HG02870 (cell line): ENCODE data around the gene PSMD1.
"Not testable (repeated sequence)": the region's sequence is repeated elsewhere in the genome, so short reads cannot be mapped to it uniquely, and the experiment has no call there.

Source experiments
- ATAC-seq: cut with Tn5 transposase; IDR thresholded peaks from one replicate; pipeline ENCODE4 v1.9.1; 2021; ENCODE audit warnings: mild to moderate bottlenecking, moderate library complexity; ENCODE audit not compliant: unreplicated experiment

PSMD1 gene

DNA sequence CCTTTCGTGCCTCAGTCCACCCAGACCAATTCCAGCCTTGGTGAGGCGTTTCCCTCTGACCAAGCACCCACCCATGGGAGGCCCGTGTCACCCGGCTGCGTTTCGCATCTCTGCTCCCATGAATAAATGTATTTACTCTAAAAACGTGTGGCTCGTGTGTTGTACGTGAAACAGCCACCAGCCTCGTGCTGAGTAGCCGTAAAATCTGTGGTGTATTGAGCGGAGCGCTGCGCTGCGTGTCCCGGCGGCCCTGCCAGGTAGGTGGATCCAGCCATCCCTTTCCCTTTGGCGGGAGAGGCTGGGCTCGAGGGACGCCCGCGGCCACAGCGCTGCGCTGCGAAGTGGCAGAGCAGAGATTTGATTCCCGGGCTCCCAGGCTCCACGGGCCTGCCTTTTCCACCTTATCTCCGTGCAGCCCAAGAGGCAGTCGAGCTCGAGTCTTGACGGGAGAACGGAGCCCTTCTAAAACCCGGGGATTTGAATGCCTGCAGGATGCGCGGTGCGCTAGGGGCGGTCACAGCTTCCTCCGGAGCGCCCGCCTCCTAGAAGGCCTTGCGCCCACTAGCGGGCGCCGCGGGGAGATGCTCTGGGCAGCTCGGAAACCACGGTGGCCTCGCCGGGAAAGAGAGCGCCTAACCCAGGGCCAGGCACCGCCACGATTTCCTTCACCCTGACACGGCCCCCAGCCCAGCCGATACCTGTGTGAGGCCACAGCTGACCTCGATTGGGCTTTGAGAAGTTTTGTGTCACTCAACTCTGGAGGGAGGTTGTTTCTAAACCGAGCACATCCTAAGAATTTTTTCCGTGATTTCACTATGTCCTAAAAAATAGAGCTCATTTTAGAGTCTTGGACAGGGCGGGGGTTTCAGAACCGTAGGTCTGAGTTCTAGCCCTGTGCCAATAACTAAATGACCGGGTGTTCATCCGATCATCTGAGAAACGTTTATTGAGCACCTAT, 3.9 kb upstream of the PSMD1 start:
- ATAC-seq: peak; percentile 60

DNA sequence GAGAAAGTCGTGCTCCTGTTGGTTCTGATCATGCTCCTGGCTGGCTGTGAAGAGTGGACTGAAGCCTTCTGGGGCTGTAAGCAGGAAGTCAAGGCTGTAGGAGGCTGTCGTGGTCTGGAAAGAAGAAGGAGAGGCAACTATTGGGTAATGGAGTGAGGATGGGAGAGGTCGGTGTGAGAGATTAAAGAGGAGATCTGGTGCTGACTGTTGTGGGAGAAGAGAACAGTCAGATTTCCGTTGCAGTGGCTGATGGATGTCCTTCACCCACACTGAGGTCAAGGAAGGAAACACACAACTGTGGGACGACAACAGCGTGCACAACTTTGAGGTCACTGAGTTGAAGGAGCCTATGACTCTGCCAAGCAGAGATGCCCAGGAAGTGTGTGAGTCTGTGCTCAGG, 2.8 kb upstream of the PSMD1 start:
- ATAC-seq: no peak

DNA sequence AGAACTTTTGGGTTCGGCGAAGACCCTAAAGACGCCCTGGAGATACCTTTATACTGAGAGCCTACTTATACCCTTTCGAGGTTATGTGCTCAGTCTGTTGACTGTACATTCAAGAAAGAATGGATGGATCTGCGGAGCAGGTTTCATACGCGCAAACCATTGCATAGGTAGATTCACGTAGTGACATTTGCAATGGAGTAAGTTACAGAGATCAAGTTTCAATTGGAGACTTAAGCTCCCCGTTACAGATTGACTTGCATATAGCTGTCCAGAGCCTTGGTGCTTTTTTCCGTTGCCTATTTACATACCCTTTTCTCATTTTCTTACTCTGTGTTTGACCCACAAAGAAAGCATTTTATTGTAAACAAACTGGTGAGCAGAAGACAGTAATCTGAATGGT, 923 bp downstream of the PSMD1 start:
- ATAC-seq: no peak

DNA sequence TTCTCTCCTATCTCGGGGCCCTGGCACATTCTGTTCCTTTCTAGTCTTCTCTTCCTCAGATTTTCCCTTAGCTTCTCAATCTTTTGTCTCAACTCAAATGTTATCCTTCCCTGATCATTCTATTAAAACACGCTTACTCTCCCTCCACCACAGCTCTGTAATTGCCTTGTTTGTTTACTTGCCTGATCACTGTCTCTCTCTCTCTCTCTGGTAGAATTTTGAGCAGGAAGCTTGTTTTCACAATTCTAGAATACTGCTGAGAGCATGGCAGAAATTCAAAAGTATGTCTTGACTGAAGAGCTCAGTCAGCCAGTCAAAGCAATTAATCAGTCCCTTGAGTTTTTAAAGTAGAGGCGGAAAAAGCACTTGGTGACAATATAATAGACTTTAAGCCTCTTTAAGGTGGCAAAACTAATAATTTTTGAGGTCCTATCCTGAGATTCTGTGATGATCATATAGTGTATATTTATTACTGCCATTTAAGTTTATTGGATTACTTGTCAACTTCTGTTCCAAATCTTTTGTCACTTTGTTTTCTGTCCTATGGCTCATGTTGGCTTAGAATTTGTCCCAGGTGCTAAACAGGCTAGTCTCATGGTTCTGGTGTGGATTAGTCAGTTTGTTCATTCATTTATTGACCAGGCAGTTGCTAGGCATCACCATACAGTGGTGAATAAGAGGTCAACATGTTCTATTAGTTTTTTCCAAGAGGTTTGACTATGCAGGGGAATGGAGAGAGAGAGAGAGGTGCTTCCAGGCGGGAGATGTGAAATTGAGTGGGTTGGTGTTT, 2.3 kb downstream of the PSMD1 start:
- no peak for ATAC-seq

DNA sequence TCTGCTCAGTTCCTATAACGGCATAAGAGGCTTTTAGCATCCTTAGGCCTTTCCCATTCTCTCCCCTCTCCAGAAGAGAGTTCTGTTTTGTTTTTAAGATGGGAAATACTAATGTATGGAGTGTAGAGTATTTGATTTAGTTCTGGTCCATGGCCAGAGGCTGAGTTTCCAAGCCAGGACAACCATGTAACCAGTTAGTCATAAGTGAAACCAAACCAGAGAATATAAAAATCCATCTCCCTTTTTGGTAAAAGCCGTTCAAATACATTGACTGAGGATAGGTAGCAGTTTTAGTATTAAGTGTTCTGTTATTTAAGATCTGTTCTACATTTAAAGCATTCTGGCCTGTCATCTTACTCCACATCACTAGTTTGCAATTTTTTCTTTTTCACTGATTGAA, 3.1 kb downstream of the PSMD1 start:
- no peak for ATAC-seq

DNA sequence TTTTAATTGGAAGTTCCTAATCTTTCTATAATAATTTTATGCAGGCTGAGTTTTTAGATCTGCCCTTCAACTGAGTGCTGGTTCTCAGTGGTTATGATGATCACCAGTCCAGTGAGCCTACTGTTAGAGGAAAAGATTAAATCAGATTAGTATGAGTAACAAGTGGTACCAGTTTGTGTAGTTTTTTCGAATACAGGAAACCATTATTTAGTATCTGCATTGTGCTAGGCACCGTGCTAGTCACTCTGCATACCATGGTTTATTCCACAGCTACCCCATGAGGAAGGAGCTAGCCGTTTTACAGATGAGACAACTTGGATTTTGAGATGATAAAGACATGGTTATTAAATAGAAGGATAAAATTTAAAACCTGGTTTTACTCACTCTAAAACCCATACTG, 6.1 kb downstream of the PSMD1 start:
- no peak for ATAC-seq

DNA sequence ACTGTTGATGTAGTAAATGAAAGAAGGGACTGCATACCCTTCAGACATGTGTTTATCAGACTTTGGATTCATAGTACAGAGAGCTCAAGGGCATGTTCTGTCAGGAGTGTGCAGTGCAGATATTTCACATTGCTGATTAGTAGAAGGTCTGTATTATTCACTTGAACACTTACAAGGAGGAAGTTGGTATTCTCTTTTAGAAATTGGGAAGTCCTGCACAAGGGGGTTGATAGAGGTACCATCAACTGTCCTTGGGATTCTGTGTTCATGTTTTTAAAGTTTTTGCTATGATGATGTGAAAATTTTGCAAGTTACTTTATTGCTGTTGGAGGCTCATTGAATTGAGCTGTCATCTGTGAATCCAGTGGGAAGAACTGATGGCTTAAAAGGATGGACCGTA, 6.7 kb downstream of the PSMD1 start:
- ATAC-seq: no peak

DNA sequence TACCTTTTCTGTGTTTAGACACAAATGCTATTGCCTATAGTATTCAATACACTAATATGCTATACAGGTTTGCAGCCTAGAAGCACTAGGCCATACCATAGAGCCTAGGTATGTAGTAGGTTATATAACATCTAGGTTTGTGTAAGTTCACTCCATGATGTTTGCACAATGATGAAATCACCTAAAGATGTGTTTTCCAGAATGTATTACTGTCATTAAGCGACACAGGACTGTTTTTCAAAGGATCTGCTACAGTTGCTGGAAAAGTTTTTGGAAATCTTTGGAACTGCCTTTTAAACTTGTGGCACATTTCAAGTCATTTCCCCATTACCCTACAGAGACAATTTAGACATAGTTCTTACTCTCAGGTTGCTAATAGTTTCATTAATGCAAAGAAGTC, 9.3 kb downstream of the PSMD1 start:
- no peak for ATAC-seq

- ATAC-seq: not testable (repeated sequence)
Observed at GRCh38 chr2:231067531-231067930, 10.9 kb downstream of the PSMD1 start.

DNA sequence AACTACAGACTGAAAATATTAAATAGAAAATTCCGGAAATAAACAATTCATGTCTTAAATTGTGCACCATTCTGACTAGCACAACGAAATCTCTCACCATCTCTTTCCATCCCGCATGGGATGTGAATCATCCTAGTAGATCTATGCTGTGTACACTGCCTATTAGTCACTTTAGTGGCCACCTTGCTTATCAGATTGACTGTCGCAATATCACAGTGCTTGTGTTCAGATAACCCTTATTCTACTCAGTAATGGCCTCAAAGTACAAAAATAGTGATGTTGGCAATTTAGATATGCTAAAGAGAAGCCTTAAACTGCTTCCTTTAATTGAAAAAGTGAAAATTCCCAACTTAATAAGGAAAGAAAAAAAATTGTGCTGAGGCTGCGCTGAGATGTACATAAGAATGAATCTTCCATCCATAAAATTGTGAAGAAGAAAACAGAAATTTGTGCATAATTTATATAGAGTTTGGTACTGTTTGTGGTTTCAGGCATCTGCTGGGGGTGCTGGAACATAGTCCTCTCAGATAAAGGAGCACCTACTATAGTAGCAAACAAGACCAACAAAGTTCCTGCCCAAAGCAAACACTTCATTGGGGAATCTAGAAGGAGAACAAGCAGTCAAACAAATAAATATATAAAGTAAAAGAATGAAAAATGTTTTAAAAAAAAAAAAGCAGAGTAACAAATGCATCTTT, 12.0 kb downstream of the PSMD1 start:
- ATAC-seq: no peak

- ATAC-seq: no peak
Observed at GRCh38 chr2:231069379-231070054, 12.8 kb downstream of the PSMD1 start.

DNA sequence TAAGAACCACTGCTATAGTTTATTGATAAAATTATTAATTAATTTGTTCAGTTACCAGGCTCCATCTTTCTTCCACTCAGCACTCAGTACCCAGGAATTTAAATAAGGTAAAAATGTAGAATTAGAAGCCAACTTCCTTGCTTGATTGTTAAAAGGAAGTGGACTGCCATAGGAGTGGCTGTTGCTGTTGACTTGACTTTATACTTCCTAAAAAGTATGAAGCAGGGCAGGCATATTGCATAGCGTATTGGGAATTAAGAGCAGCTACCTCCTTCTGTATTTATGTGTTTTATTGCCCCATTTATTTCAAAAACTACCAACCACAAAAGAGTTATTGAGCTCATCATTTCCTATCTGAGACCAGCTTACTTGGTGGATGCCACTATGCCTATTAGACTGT, 27.9 kb downstream of the PSMD1 start:
- no peak for ATAC-seq

- ATAC-seq: no peak
Observed at GRCh38 chr2:231088754-231089153, 32.1 kb downstream of the PSMD1 start.

DNA sequence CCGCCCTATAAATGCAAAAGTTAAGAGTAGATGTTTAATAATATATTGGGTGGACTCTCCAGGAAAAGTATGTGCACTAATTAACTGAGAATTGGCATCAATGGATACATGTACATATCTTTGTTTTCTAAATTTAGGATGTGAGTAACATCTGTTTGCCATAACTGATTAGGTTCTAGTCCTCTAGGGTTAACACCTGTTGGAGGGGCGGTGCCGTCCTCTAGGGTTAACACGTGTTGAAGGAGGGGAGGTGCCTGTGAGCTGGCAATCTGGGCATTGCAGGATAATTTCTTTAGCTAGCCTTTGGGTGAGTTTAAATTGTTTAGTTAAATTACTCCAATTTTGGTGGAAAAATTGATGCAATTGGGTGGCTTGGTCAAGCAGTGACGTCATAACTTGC, 37.3 kb downstream of the PSMD1 start:
- ATAC-seq: no peak

DNA sequence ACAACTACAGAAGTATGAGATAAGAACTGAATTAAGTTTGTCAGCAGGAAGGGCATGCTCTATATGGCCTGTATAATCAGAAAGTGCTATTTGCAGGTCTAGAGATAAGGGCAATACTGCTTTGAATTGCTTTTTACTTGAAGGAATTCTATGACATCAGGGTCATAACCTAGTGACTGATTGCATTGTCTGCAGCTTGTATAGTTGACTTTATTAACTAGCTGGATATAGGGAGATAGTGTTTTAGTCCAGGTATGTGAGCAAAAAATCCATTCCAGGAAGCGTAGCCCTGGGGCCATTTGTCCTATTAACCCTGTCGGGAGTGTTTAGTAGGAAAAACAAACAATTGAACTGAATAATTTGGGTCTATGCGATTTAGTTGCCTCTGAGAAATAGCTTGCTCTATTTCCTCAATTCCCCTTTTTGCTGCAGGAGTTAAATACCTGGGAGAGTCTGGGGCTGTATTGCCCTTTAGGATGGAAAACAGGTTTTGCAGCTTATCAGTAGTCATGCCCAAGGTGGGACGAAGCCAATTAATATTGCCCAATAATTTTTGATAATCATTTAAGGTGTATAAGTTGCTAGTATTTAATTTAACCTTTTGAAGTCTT, 38.2 kb downstream of the PSMD1 start:
- no peak for ATAC-seq

GRCh38 chr2:231099918-231100317, 43.3 kb downstream of the PSMD1 start:
- no peak for ATAC-seq

GRCh38 chr2:231100321-231100720, 43.7 kb downstream of the PSMD1 start:
- not testable (repeated sequence) for ATAC-seq

DNA sequence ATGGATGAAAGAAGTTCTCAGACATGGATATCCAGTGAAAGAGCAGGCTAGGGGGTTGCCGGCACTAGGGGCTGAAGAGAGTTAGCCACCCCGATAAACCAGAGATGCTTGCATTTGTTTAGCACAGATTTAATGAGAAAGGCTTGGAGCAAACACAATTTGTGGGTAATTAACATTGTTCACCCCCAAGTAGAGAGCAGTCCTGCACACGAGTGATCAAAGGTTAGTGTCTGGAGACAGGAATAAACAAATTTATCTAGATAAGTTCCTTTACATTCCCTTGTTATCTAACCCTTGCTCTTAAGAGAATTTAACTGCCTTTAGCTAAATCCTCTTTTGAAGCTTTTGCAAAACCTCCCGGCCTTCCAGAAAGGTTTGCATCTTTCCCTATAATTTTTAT, 44.3 kb downstream of the PSMD1 start:
- no peak for ATAC-seq

- no peak for ATAC-seq
Observed at GRCh38 chr2:231102772-231103171, 46.1 kb downstream of the PSMD1 start.

- ATAC-seq: peak; percentile 82
Observed at GRCh38 chr2:231104115-231104713, 47.5 kb downstream of the PSMD1 start.
